K562 (cell line): ENCODE data around the gene ING1. TPM values are rescaled to one million over a fixed set of nuclear protein-coding genes. Genes with fewer than 3 reads are reported as not detected.

Source experiments
- ATAC-seq: fragments of 200-7000 bp; cut with Tn5 transposase; 3 replicates; pipeline ENCODE4 v1.9.1; 2020; ENCODE audit warnings: moderate library complexity
- BruUV-seq: library from RNA; stranded (reverse); fragments of 400-500 nt; replicated peaks from 2 replicates; lab custom pipeline; 2021; lab: Mats Ljungman, UMichigan
- CTCF ChIA-PET: fragments of 300-600 bp; formaldehyde crosslinking; extraction: SDS; loops from one replicate; lab custom pipeline; 2021; ENCODE audit warnings: low intra/inter-chr PET ratio; lab: Yijun Ruan, JAX
- POLR2A ChIA-PET: fragments of 300-600, 350-650 bp; sonication (Branson Sonifier 250); formaldehyde crosslinking; extraction: SDS; loops from one replicate; lab custom pipeline; 2021; ENCODE audit warnings: antibody characterized with exemption, inconsistent platforms; lab: Yijun Ruan, JAX
- DNase-seq, 4 experiments: peaks; one replicate each; pipeline versions ENCODE4 v3.0.0 to v3.0.0-alpha.2; 2011 to 2018; ENCODE audit warnings: low spot score in 3 of 4, mixed read lengths in 3 of 4; ENCODE audit errors: extremely low read depth in 1 of 4
- FAIRE-seq: peaks from 2 replicates; lab custom pipeline; 2011; peaks lifted over from hg19 to GRCh38; lab: Jason Lieb, UNC
- H2AFZ ChIP-seq: 2 replicates; pipeline ENCODE4 v1.6.0; 2011; ENCODE audit warnings: low read depth, low read length, control low read depth, inconsistent platforms
- H3K27ac ChIP-seq: fragments of 200-600 bp; 3 replicates; pipeline ENCODE4 v1.8.0; 2011; ENCODE audit warnings: low read depth, mild to moderate bottlenecking, control low read depth, inconsistent platforms, low read length, moderate library complexity, mixed read lengths; ENCODE audit errors: extremely low read depth
- H3K27me3 ChIP-seq, 2 experiments: fragments of 300-600 bp in 1 of 2; 2 replicates in 1 of 2; 3 replicates in 1 of 2; pipeline versions ENCODE4 v1.6.0 to v1.8.0; 2011; ENCODE audit warnings: inconsistent platforms in 2 of 2, low read length in 2 of 2, mild to moderate bottlenecking in 1 of 2, mixed read lengths in 1 of 2, moderate library complexity in 1 of 2; ENCODE audit not compliant: control insufficient read depth in 2 of 2, insufficient read depth in 2 of 2
- H3K36me3 ChIP-seq: fragments of 300-600 bp; 3 replicates; pipeline ENCODE4 v1.8.0; 2011; ENCODE audit warnings: mild to moderate bottlenecking, low read length, inconsistent platforms; ENCODE audit not compliant: control insufficient read depth, insufficient read depth
- H3K4me1 ChIP-seq, 2 experiments: fragments of 200-600 bp in 1 of 2; replicated peaks in 1 of 2; 2 replicates in 1 of 2; 3 replicates in 1 of 2; pipeline versions ENCODE4 v1.5.1 to v1.8.0; 2011; ENCODE audit warnings: inconsistent platforms in 2 of 2, low read length in 2 of 2, mild to moderate bottlenecking in 1 of 2, mixed read lengths in 1 of 2, moderate library complexity in 1 of 2; ENCODE audit not compliant: control insufficient read depth in 2 of 2, insufficient read depth in 2 of 2
- H3K4me2 ChIP-seq: 2 replicates; pipeline ENCODE4 v1.6.1; 2011; ENCODE audit warnings: low read length, control low read depth, inconsistent platforms, mixed read lengths; ENCODE audit not compliant: insufficient read depth
- H3K4me3 ChIP-seq: fragments of 200-600 bp; sonication (generic), shearing (Covaris generic); 2 replicates; pipeline ENCODE4 v1.5.1; 2016; ENCODE audit warnings: control low read depth, inconsistent platforms
- H3K79me2 ChIP-seq: fragments of 200-600 bp; 3 replicates; pipeline ENCODE4 v1.8.0; 2011; ENCODE audit warnings: low read length, inconsistent platforms; ENCODE audit not compliant: control insufficient read depth, insufficient read depth
- H3K9ac ChIP-seq, 2 experiments: 2 replicates each; pipeline versions ENCODE4 v1.6.0 to v1.6.1; 2011; ENCODE audit warnings: low read depth in 2 of 2, low read length in 2 of 2, control low read depth in 1 of 2, inconsistent platforms in 1 of 2, mild to moderate bottlenecking in 1 of 2, mixed read lengths in 1 of 2; ENCODE audit not compliant: insufficient read depth in 1 of 2
- H3K9me1 ChIP-seq: one replicate; pipeline ENCODE4 v1.6.0; 2011; ENCODE audit warnings: inconsistent platforms, mild to moderate bottlenecking, low read length, moderate library complexity; ENCODE audit not compliant: control insufficient read depth, insufficient read depth
- H3K9me3 ChIP-seq: replicated peaks from 2 replicates; pipeline ENCODE4 v1.5.1; 2011; ENCODE audit warnings: low read depth, low read length, inconsistent platforms; ENCODE audit not compliant: control insufficient read depth, insufficient read depth
- H4K20me1 ChIP-seq: replicated peaks from 2 replicates; pipeline ENCODE4 v1.6.1; 2011; ENCODE audit warnings: low read length, inconsistent platforms, mixed read lengths; ENCODE audit not compliant: control insufficient read depth, insufficient read depth
- C11orf30 ChIP-seq: fragments of 450-650 bp; IDR thresholded peaks from 2 replicates; pipeline ENCODE4 v1.6.1; 2016; ENCODE audit warnings: low read depth, mild to moderate bottlenecking
- CHD4 ChIP-seq: fragments of 200-600 bp; sonication (generic); IDR thresholded peaks from 3 replicates; pipeline ENCODE4 v1.6.1; 2012; ENCODE audit warnings: low read depth, mild to moderate bottlenecking, mixed read lengths, low read length, inconsistent platforms; ENCODE audit not compliant: insufficient read depth, insufficient replicate concordance, poor library complexity, severe bottlenecking
- DPF2 ChIP-seq: fragments of 450-650 bp; IDR thresholded peaks from 2 replicates; pipeline ENCODE4 v1.6.1; 2016
- ETV6 ChIP-seq, 3 experiments: fragments of 150-350 bp in 1 of 3; sonication (generic) in 1 of 3; formaldehyde crosslinking in 1 of 3; IDR thresholded peaks; 2 replicates each; pipeline versions ENCODE4 v1.6.1 to v1.8.0; 2014 to 2022; ENCODE audit warnings: borderline replicate concordance in 2 of 3, low read depth in 2 of 3, antibody characterized with exemption in 1 of 3, low read length in 1 of 3, mild to moderate bottlenecking in 1 of 3, missing genetic modification reagents in 1 of 3
- KAT8 ChIP-seq: fragments of 450-650 bp; IDR thresholded peaks from 2 replicates; pipeline ENCODE4 v1.6.1; 2016; ENCODE audit warnings: low read depth, mild to moderate bottlenecking
- MAFF ChIP-seq: IDR thresholded peaks from 2 replicates; pipeline ENCODE4 v1.6.1; 2012; ENCODE audit warnings: low read length, improper control_type of control experiment
- PHF8 ChIP-seq: fragments of 200-600 bp; sonication (generic); IDR thresholded peaks from 2 replicates; pipeline ENCODE4 v1.6.1; 2012; ENCODE audit warnings: mixed run types, mild to moderate bottlenecking, inconsistent platforms, low read length, moderate library complexity, borderline replicate concordance
- RAD51 ChIP-seq: fragments of 450-650 bp; IDR thresholded peaks from 2 replicates; pipeline ENCODE4 v1.7.1; 2016; ENCODE audit warnings: low read depth, mild to moderate bottlenecking, borderline replicate concordance
- RBM34 ChIP-seq: fragments of 200-400 bp; formaldehyde crosslinking; IDR thresholded peaks from 2 replicates; pipeline ENCODE4 v1.6.1; 2018; ENCODE audit warnings: low read length, borderline replicate concordance; ENCODE audit not compliant: insufficient read depth
- WGBS: fragments of 100-300 bp; shearing (Covaris generic); methylation state at CpG from one replicate; pipeline ENCODE4 v1.1.6; 2016; ENCODE audit warnings: low coverage, mixed read lengths; ENCODE audit not compliant: insufficient coverage; ENCODE audit errors: missing lambda C conversion rate; 5-methylcytosine and 5-hydroxymethylcytosine counted together
- in situ Hi-C: fragments of 300-500 bp; cut with MboI; formaldehyde crosslinking; loops from 4 replicates; pipeline ENCODE4 v1.15.0; 2018; ENCODE audit warnings: inconsistent platforms, mixed read lengths
- intact Hi-C: fragments of 100-400 bp; cut with micrococcal nuclease; formaldehyde crosslinking; loops from 2 replicates; pipeline ENCODE4 v1.14.2; 2022
- polyA plus RNA-seq, 8 experiments: library from polyadenylated mRNA; depleted of rRNA in 4 of 8; stranded (reverse) in 5 of 8; unstranded in 3 of 8; fragments of >200 nt; fragmentation: Nextera tagmentation in 2 of 8; fragmentation: Illumina TruSeq in 1 of 8; extraction: Ambion mirVana in 2 of 8; extraction: Trizol in 1 of 8; gene quantifications; 2 replicates each; pipeline versions ENCODE4 v1.2.1 to v1.2.3, GENCODE V29; 2011 to 2014; ENCODE audit warnings: inconsistent platforms in 1 of 8, missing spikeins in 1 of 8
- total RNA-seq, 7 experiments: library from RNA; depleted of rRNA in 6 of 7; stranded (reverse); fragments of >200 nt in 6 of 7; fragmentation: Illumina TruSeq in 2 of 7; extraction: Trizol in 2 of 7; gene quantifications; 2 replicates each; pipeline versions ENCODE4 v1.2.1 to v1.2.3, GENCODE V29; 2011 to 2021; ENCODE audit warnings: low replicate concordance in 1 of 7
- TF ChIP-seq, protein P1 (sequence below): sonication (generic); formaldehyde crosslinking; IDR thresholded peaks from 2 replicates; pipeline ENCODE4 v1.8.0; 2022; ENCODE audit warnings: mild to moderate bottlenecking, low read depth, missing genetic modification reagents
- TF ChIP-seq, protein P2 (sequence below): IDR thresholded peaks from 3 replicates; pipeline ENCODE4 v1.6.1; 2011; ENCODE audit warnings: borderline replicate concordance, mild to moderate bottlenecking, moderate library complexity; ENCODE audit not compliant: insufficient read length; ENCODE audit errors: extremely low read depth

The ING1 gene
- total and polyA plus RNA-seq, 9 of the 15 experiments (the other 6 are each of a cell fraction or from before 2014, with no cell fraction given): 1.0 to 20.1 (median 8.2) TPM

DNA sequence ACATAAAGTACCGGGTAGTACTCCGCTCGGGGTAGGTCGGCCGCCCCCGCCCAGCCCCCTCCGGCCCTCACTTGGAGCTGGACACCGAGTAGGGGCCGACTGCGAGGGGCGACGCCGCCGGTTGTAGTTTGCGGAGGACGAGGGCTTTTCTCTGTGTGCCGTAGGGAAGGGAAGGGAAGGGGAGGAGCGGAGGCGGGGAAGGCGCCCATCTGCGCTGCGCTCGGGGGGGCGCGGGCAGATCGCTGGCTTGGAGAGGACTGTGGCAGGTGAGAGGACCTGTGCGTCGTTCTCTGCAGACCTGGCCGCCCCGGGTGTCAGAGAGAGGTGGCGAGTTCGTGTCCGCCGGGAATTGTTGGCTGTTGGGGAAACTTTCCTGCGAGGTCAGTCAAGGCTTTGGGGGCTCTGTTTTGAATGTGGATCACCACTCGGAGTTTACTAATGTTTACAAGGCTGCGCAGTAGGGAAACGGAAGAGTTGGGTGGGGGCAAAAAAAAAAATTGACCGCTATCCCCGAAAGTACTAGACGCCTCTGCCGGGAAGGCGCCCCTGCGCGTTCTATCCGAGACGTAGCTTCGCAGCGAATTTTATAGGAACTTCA, 1.4 kb downstream of the ING1 start (continued):
- TF ChIP-seq RBM34 (no peak), RAD51 (no peak), DPF2 (peak; percentile 26; the same call in 1 of the 2 replicates), PHF8 (peak; percentile 65)
- TF ChIP-seq, all 486 proteins: peak for 65

DNA sequence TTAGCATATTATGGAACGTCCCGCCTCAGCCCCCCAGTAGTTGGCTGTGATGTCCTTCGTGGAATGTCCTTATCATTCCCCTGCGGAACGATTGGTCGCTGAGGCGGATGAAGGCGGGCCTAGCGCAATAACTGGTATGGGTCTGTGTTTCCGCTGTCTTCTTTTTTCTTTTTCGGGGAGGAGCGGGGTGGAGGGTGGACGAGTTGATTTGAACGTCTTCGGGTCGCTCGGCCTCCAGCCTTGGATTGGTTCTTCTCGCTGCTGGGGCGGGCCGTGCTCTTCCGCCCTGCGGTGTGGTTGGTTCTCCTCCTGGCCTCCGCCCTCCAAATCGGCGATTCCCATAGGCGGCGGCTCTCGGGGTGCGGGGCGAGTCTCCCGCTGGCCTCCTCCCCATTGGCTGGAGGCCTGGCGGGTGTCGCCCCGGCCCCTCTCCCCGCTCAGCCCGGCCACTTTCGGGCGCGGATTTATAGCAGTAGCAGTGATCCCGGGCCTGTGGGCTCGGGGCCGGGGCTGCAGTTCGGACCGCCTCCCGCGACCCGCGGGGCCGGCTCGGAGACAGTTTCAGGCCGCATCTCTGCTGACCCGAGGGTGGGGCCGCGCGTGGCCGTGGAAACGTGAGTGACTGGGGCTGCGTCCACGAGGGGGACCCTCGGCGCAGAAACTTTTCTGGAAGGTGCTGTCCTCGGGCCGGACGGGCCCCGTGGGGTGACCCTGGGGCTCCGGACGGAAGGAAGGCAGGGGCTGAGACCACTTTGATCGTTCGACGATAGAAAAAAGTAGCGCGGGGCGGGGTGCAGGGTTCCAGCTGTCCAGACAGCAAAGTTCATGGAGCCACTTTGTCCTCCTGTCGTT, 2.1 kb downstream of the ING1 start:
- no peaks in the 10 kb centered on the region for H3K9me3 ChIP-seq
- in situ Hi-C loops (no loop called here), intact Hi-C loops (loop anchor here (2.0 to 10.0 kb wide), 3 partner anchors 99 to 261 kb away; partner anchors contain the start of gene NAXD)
- H4K20me1 ChIP-seq: peaks cover 8% of the 10 kb centered on the region; the same call in 1 of the 2 replicates
- peak overlapping the region; percentile 85 for H3K4me2 ChIP-seq
- H2AFZ ChIP-seq: no peak overlapping the region; the same call in 1 of the 2 replicates
- TSS peak; percentile 44 for BruUV-seq
- peak overlapping the region; percentile 68 for H3K27ac ChIP-seq
- peak; percentile 88 to 95 (median 90) for DNase-seq
- H3K9me1 ChIP-seq: no peaks in the 10 kb centered on the region
- peaks cover 18% of the 10 kb centered on the region; the same call in 2 of the 3 replicates for H3K36me3 ChIP-seq
- H3K4me3 ChIP-seq: peak overlapping the region; percentile 86
- H3K27me3 ChIP-seq: no peaks in the 10 kb centered on the region
- ChIA-PET POLR2A (interaction anchor here (0.6 to 1.5 kb wide), 25 partner anchors 8 to 492 kb away, joined by 3 to 10 read pairs (median 4); partner anchors contain the start of gene CARS2), CTCF (no interaction called here)
- H3K9ac ChIP-seq: peak overlapping the region; percentile 73 to 96
- H3K4me1 ChIP-seq: peaks cover 2 to 26% of the 10 kb centered on the region in 2 experiments; a peak in 2 of 5 replicates
- peak; percentile 81 for ATAC-seq
- H3K79me2 ChIP-seq: peaks cover 68% of the 10 kb centered on the region
- peak; percentile 99 for FAIRE-seq
- WGBS: 0% methylated on average over 37 of the region's 74 CpGs
- TF ChIP-seq MAFF (no peak), C11orf30 (no peak), CHD4 (no peak), ETV6 (IDR thresholded peaks at IDR 0.05; ENCODE audit: borderline replicate concordance in 1 of 2, low read depth in 2 of 2, low read length in 1 of 2) (no peak), ETV6 (CRISPR knock-in tag; IDR thresholded peaks at IDR 0.05; ENCODE audit: borderline replicate concordance) (no peak), KAT8 (no peak)
- TF ChIP-seq, protein P1, sequence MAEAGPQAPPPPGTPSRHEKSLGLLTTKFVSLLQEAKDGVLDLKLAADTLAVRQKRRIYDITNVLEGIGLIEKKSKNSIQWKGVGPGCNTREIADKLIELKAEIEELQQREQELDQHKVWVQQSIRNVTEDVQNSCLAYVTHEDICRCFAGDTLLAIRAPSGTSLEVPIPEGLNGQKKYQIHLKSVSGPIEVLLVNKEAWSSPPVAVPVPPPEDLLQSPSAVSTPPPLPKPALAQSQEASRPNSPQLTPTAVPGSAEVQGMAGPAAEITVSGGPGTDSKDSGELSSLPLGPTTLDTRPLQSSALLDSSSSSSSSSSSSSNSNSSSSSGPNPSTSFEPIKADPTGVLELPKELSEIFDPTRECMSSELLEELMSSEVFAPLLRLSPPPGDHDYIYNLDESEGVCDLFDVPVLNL: no peak
- TF ChIP-seq, protein P2, sequence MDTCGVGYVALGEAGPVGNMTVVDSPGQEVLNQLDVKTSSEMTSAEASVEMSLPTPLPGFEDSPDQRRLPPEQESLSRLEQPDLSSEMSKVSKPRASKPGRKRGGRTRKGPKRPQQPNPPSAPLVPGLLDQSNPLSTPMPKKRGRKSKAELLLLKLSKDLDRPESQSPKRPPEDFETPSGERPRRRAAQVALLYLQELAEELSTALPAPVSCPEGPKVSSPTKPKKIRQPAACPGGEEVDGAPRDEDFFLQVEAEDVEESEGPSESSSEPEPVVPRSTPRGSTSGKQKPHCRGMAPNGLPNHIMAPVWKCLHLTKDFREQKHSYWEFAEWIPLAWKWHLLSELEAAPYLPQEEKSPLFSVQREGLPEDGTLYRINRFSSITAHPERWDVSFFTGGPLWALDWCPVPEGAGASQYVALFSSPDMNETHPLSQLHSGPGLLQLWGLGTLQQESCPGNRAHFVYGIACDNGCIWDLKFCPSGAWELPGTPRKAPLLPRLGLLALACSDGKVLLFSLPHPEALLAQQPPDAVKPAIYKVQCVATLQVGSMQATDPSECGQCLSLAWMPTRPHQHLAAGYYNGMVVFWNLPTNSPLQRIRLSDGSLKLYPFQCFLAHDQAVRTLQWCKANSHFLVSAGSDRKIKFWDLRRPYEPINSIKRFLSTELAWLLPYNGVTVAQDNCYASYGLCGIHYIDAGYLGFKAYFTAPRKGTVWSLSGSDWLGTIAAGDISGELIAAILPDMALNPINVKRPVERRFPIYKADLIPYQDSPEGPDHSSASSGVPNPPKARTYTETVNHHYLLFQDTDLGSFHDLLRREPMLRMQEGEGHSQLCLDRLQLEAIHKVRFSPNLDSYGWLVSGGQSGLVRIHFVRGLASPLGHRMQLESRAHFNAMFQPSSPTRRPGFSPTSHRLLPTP: no peak
